ENCODE data around the gene MYO18A.
"Not testable (repeated sequence)": the region's sequence is repeated elsewhere in the genome, so short reads cannot be mapped to it uniquely, and the experiment has no call there.

The MYO18A gene

GRCh38 chr17:29196769-29197515, 16.7 kb upstream of the MYO18A start:
- no peak for DNase-seq (ENCODE audit: low read depth in 2 of 3, low spot score in 2 of 3)

- DNase-seq (ENCODE audit: low read depth in 2 of 3, low spot score in 2 of 3): no peak
Measured at GRCh38 chr17:29195465-29196081, 15.4 kb upstream of the MYO18A start.

- DNase-seq (ENCODE audit: low read depth in 2 of 3, low spot score in 2 of 3): no peak
Measured at GRCh38 chr17:29194669-29195068, 14.5 kb upstream of the MYO18A start.

- no peak for DNase-seq (ENCODE audit: low read depth in 2 of 3, low spot score in 2 of 3)
Measured at GRCh38 chr17:29193146-29193545, 12.9 kb upstream of the MYO18A start.

GRCh38 chr17:29190592-29191207, 10.5 kb upstream of the MYO18A start:
- DNase-seq (ENCODE audit: low read depth in 2 of 3, low spot score in 2 of 3): no peak

- DNase-seq (ENCODE audit: low read depth in 2 of 3, low spot score in 2 of 3): no peak
Measured at GRCh38 chr17:29190039-29190438, 9.8 kb upstream of the MYO18A start.

- no peak for DNase-seq (ENCODE audit: low read depth in 2 of 3, low spot score in 2 of 3)
Measured at GRCh38 chr17:29189355-29189754, 9.2 kb upstream of the MYO18A start.

- DNase-seq (ENCODE audit: low read depth in 2 of 3, low spot score in 2 of 3): no peak
Measured at GRCh38 chr17:29181226-29181625, 1.0 kb upstream of the MYO18A start.

- DNase-seq (ENCODE audit: low read depth in 2 of 3, low spot score in 2 of 3): no peak
Measured at GRCh38 chr17:29180788-29181160, 576 bp upstream of the MYO18A start.

GRCh38 chr17:29179232-29180033, 765 bp downstream of the MYO18A start:
- DNase-seq (ENCODE audit: low read depth in 2 of 3, low spot score in 2 of 3): no peak

GRCh38 chr17:29178750-29179231, 1.4 kb downstream of the MYO18A start:
- no peak for DNase-seq (ENCODE audit: low read depth in 2 of 3, low spot score in 2 of 3)

GRCh38 chr17:29177871-29178749, 2.1 kb downstream of the MYO18A start:
- no peak for DNase-seq (ENCODE audit: low read depth in 2 of 3, low spot score in 2 of 3)

- no peak for DNase-seq (ENCODE audit: low read depth in 2 of 3, low spot score in 2 of 3)
Measured at GRCh38 chr17:29177541-29177870, 2.7 kb downstream of the MYO18A start.

GRCh38 chr17:29176558-29177351, 3.4 kb downstream of the MYO18A start:
- DNase-seq (ENCODE audit: low read depth in 2 of 3, low spot score in 2 of 3): no peak

GRCh38 chr17:29175349-29175748, 4.8 kb downstream of the MYO18A start:
- no peak for DNase-seq (ENCODE audit: low read depth in 2 of 3, low spot score in 2 of 3)

GRCh38 chr17:29172589-29172988, 7.6 kb downstream of the MYO18A start:
- DNase-seq (ENCODE audit: low read depth in 2 of 3, low spot score in 2 of 3): no peak

- DNase-seq (ENCODE audit: low read depth in 2 of 3, low spot score in 2 of 3): no peak
Measured at GRCh38 chr17:29170682-29171081, 9.5 kb downstream of the MYO18A start.

GRCh38 chr17:29169806-29170591, 10.2 kb downstream of the MYO18A start:
- no peak for DNase-seq (ENCODE audit: low read depth in 2 of 3, low spot score in 2 of 3)

GRCh38 chr17:29168759-29169126, 11.5 kb downstream of the MYO18A start:
- DNase-seq (ENCODE audit: low read depth in 2 of 3, low spot score in 2 of 3): not testable (repeated sequence)
